Measurements from ENCODE around the gene RAP1GAP2.

The RAP1GAP2 gene

DNA sequence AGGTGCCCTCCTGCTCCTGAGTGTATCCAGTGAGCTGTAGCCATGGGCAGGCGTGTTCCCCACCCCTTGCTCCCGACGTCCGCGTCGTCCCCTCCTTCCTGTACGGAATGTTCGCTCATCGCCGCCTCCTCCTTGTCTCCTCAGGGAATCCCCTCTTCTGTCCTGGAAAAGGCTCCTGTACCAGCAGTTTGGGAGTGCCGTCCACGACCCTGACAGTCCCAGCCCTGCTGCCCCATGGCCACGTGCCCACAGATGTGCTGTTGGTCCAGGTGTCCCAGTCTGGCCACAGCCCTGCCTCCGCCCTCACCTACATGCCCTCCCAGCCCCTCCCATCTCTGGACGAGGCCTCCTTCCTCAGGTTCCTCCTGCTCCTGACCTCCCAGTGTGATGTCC lies 237.0 kb downstream of the RAP1GAP2 start:
- no peak for DNase-seq (ENCODE audit: low spot score)
- no peak for TF ChIP-seq CTCF (IDR thresholded peaks at IDR 0.05; ENCODE audit: extremely low read depth, missing control alignments)

- DNase-seq (ENCODE audit: low spot score), result no peak
Measured at GRCh38 chr17:3033741-3034577, 237.7 kb downstream of the RAP1GAP2 start.

GRCh38 chr17:3034578-3034920 lies 238.3 kb downstream of the RAP1GAP2 start:
- no peak for DNase-seq (ENCODE audit: low spot score)
- TF ChIP-seq CTCF (IDR thresholded peaks at IDR 0.05; ENCODE audit: extremely low read depth, missing control alignments), result no peak

More at GRCh38 chr17:3033741-3034577, 237.7 kb downstream of the RAP1GAP2 start:
- TF ChIP-seq CTCF (IDR thresholded peaks at IDR 0.05; ENCODE audit: extremely low read depth, missing control alignments), result no peak

- no peak for TF ChIP-seq CTCF (IDR thresholded peaks at IDR 0.05; ENCODE audit: extremely low read depth, missing control alignments)
- no peak for DNase-seq (ENCODE audit: low spot score)
Measured at GRCh38 chr17:3035256-3035967, 239.2 kb downstream of the RAP1GAP2 start.

GRCh38 chr17:3035968-3036280 lies 239.7 kb downstream of the RAP1GAP2 start:
- DNase-seq (ENCODE audit: low spot score), result no peak
- no peak for TF ChIP-seq CTCF (IDR thresholded peaks at IDR 0.05; ENCODE audit: extremely low read depth, missing control alignments)

- DNase-seq (ENCODE audit: low spot score), result no peak
- TF ChIP-seq CTCF (IDR thresholded peaks at IDR 0.05; ENCODE audit: extremely low read depth, missing control alignments), result no peak
Measured at GRCh38 chr17:3036800-3037199, 240.6 kb downstream of the RAP1GAP2 start.

DNA sequence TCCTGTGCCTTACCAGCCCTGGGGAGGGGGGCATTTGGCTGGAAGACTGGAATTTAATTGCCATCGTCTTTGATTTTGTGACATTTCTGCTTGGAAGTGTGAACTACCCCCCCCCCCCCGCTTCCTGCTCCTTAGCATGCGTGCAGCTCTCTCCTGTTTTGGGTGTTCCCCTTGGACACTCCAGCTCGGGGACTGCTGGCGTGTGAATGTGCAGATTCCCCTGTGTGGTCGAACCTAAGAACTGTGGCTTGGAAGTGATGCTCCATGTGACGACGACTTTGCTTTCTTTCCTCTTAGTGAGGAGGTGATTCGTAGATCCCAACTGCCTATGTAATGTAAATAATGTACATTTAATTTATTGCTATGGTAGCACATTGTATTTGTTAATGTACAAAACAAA lies 241.0 kb downstream of the RAP1GAP2 start:
- no peak for TF ChIP-seq CTCF (IDR thresholded peaks at IDR 0.05; ENCODE audit: extremely low read depth, missing control alignments)
- DNase-seq (ENCODE audit: low spot score), result no peak
